ENCODE measurements around the gene SLC13A1. TPM values are rescaled to one million over a fixed set of nuclear protein-coding genes. Genes with fewer than 3 reads are reported as not detected.

Gene SLC13A1
- polyA plus RNA-seq, 2 of the 4 experiments (the other 2 are of a cell fraction) = not detected

GRCh38 chr7:123131140-123131539, 68.6 kb downstream of the SLC13A1 start:
- Histone ChIP-seq H3K27ac (no peak overlapping the region), H3K4me1 (no peaks in the 10 kb centered on the region), H3K4me3 (no peak overlapping the region), H3K4me2 (no peak overlapping the region), H3K9me3 (no peaks in the 10 kb centered on the region)
- no peak for DNase-seq (ENCODE audit: low read depth in 1 of 2, low spot score in 1 of 2)
- ATAC-seq = no peak
- TF ChIP-seq KDM1A (IDR thresholded peaks at IDR 0.05; ENCODE audit: low read depth) = no peak
- TF ChIP-seq, protein P1, sequence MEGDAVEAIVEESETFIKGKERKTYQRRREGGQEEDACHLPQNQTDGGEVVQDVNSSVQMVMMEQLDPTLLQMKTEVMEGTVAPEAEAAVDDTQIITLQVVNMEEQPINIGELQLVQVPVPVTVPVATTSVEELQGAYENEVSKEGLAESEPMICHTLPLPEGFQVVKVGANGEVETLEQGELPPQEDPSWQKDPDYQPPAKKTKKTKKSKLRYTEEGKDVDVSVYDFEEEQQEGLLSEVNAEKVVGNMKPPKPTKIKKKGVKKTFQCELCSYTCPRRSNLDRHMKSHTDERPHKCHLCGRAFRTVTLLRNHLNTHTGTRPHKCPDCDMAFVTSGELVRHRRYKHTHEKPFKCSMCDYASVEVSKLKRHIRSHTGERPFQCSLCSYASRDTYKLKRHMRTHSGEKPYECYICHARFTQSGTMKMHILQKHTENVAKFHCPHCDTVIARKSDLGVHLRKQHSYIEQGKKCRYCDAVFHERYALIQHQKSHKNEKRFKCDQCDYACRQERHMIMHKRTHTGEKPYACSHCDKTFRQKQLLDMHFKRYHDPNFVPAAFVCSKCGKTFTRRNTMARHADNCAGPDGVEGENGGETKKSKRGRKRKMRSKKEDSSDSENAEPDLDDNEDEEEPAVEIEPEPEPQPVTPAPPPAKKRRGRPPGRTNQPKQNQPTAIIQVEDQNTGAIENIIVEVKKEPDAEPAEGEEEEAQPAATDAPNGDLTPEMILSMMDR (IDR thresholded peaks at IDR 0.05) = 0 out of 3 replicates have a peak, but pooled peaks have one; percentile 9
- 22% methylated on average over 1 of the region's 1 CpG for WGBS (ENCODE audit: missing lambda C conversion rate)
- no peak for FAIRE-seq
- ChIA-PET POLR2A (no interaction called here), CTCF (interaction anchor here (0.6 kb wide), 1 partner anchor 106 kb away, joined by 3 read pairs; no protein-coding TSS in a partner anchor)

DNA sequence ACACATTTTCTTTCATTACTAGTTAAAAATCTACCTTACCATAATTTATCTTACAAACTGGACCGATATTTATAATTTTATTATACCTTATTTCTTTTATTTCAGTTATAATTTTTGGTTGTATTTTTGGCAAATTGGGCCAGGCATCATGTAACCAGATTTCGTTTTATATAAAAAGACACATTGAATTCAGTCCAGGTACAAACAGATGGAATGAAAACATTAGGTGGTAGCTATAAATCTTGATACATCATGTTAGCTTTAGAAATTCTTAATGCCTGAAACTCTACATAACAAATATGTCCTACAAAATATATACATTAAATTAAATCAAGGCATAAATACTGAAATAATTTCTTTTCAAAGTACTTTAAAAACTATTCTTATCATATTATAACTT, 73.1 kb downstream of the SLC13A1 start:
- no peak for FAIRE-seq
- no peak for DNase-seq (ENCODE audit: low read depth in 1 of 2, low spot score in 1 of 2)
- no peak for ATAC-seq
- Histone ChIP-seq H3K4me2 (no peak overlapping the region), H3K4me1 (no peaks in the 10 kb centered on the region), H3K4me3 (no peak overlapping the region), H3K9me3 (no peaks in the 10 kb centered on the region), H3K27ac (no peak overlapping the region)
- WGBS (ENCODE audit: missing lambda C conversion rate) = 19% methylated on average over 2 of the region's 2 CpGs
- POLR2A ChIA-PET = no interaction called here
- TF ChIP-seq HMGXB4 (CRISPR knock-in tag; IDR thresholded peaks at IDR 0.05; ENCODE audit: borderline replicate concordance) (no peak), FOXS1 (CRISPR knock-in tag; IDR thresholded peaks at IDR 0.05) (no peak), CHD2 (IDR thresholded peaks at IDR 0.05; ENCODE audit: low read length, partially characterized antibody) (no peak), EHMT2 (IDR thresholded peaks at IDR 0.05; ENCODE audit: low read depth) (no peak), POLR2A (IDR thresholded peaks at IDR 0.05; ENCODE audit: low read length) (no peak), NFE2L2 (conservative IDR thresholded peaks at IDR 0.05; ENCODE audit: low read length) (no peak), HES2 (IDR thresholded peaks at IDR 0.05) (no peak), MAX (IDR thresholded peaks at IDR 0.05) (no peak), SMC3 (IDR thresholded peaks at IDR 0.05) (no peak), GATA3 (IDR thresholded peaks at IDR 0.05; ENCODE audit: borderline replicate concordance) (no peak), JUN (IDR thresholded peaks at IDR 0.05) (no peak)
- CTCF ChIA-PET = interaction anchor here (1.5 kb wide), 1 partner anchor 27 kb away, joined by 4 read pairs; no protein-coding TSS in a partner anchor

DNA sequence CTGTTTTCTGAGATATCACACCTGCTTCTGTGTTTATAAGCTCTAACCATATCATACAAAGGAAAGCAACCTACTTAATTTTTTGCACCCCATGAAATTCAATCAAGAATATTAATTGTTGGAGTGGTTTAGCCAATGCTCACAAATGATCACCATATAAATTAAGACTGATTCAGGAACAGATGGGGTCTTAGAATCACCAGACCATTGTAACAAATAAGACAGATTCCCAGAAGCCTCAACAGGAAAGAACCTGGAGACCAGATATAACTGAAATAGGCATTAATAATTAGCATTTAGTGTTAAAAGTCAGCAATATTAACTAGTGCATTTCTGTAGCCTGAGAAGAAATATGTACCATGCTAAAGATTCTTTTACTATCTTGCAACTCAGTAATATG, 73.6 kb downstream of the SLC13A1 start:
- ATAC-seq (no peak), DNase-seq (ENCODE audit: low read depth in 1 of 2, low spot score in 1 of 2) (no peak), FAIRE-seq (no peak)
- H3K4me2 ChIP-seq = no peak overlapping the region
- TF ChIP-seq MAFK (IDR thresholded peaks at IDR 0.05; ENCODE audit: partially characterized antibody) = no peak
- no peak for TF ChIP-seq TP53 (CRISPR knock-in tag; IDR thresholded peaks at IDR 0.05)
- no peak for TF ChIP-seq EP300 (IDR thresholded peaks at IDR 0.05)
- TF ChIP-seq, protein P2, sequence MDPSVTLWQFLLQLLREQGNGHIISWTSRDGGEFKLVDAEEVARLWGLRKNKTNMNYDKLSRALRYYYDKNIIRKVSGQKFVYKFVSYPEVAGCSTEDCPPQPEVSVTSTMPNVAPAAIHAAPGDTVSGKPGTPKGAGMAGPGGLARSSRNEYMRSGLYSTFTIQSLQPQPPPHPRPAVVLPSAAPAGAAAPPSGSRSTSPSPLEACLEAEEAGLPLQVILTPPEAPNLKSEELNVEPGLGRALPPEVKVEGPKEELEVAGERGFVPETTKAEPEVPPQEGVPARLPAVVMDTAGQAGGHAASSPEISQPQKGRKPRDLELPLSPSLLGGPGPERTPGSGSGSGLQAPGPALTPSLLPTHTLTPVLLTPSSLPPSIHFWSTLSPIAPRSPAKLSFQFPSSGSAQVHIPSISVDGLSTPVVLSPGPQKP (IDR thresholded peaks at IDR 0.05; ENCODE audit: low read depth, low read length) = no peak
- TF ChIP-seq EHMT2 (IDR thresholded peaks at IDR 0.05; ENCODE audit: low read depth) = no peak
- H3K4me1 ChIP-seq = no peaks in the 10 kb centered on the region
- CTCF ChIA-PET = interaction anchor here (1.5 kb wide), 1 partner anchor 27 kb away, joined by 4 read pairs; no protein-coding TSS in a partner anchor
- no peaks in the 10 kb centered on the region for H3K9me3 ChIP-seq
- H3K4me3 ChIP-seq = no peak overlapping the region
- H3K27ac ChIP-seq = no peak overlapping the region
- POLR2A ChIA-PET = no interaction called here
